ENCODE measurements around the gene STK4. TPM values are rescaled to one million over a fixed set of nuclear protein-coding genes. Genes with fewer than 3 reads are reported as not detected.

The STK4 gene
- total RNA-seq, 1 donor from 2014 or later: 25.8 TPM

DNA sequence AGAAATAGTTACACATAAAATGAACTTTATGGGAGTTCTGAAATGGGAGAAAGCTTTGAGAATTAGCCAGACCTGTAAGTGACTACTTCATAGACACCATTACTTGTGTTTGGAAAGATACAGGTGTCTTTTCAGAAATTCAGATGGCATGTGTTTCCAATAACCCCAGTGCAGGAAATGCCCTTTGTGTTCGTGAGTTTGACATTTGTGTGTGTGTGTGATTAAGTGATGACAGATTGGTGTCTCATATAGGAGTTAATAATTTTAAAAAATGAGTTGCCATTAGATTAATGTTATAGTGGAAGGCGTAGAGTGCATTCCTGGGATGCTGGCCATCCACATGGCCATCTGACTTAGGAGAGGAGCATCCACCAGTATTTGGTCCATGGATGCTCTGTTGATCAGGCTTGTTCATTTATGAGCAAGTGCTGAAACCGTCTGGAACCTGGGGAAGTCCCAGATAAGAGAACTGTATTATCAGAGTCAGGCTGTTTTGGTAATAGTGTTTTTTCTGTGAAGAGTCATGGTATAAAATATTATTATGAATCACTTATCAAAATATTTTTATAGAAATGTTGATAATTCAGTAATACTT, 3.1 kb downstream of the STK4 start:
- TF ChIP-seq POLR2AphosphoS5 (IDR thresholded peaks at IDR 0.05; ENCODE audit: insufficient read depth in 1 of 2, low read depth in 1 of 2): no peak
- TF ChIP-seq, protein P1, sequence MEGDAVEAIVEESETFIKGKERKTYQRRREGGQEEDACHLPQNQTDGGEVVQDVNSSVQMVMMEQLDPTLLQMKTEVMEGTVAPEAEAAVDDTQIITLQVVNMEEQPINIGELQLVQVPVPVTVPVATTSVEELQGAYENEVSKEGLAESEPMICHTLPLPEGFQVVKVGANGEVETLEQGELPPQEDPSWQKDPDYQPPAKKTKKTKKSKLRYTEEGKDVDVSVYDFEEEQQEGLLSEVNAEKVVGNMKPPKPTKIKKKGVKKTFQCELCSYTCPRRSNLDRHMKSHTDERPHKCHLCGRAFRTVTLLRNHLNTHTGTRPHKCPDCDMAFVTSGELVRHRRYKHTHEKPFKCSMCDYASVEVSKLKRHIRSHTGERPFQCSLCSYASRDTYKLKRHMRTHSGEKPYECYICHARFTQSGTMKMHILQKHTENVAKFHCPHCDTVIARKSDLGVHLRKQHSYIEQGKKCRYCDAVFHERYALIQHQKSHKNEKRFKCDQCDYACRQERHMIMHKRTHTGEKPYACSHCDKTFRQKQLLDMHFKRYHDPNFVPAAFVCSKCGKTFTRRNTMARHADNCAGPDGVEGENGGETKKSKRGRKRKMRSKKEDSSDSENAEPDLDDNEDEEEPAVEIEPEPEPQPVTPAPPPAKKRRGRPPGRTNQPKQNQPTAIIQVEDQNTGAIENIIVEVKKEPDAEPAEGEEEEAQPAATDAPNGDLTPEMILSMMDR (IDR thresholded peaks at IDR 0.05): no peak
- TF ChIP-seq POLR2A (IDR thresholded peaks at IDR 0.05): no peak
- H3K9me3 ChIP-seq: no peaks in the 10 kb centered on the region
- no peak for DNase-seq (ENCODE audit: extremely low spot score in 2 of 2)
- peaks cover 0 to 6% of the 10 kb centered on the region in 2 donors for H3K36me3 ChIP-seq
- intact Hi-C loops (cut with DNase I): no loop called here
- H3K4me1 ChIP-seq: peaks cover 48% of the 10 kb centered on the region
- H3K4me3 ChIP-seq: no peak overlapping the region
- H3K27ac ChIP-seq: peak overlapping the region; percentile 1
- no peaks in the 10 kb centered on the region for H3K27me3 ChIP-seq

DNA sequence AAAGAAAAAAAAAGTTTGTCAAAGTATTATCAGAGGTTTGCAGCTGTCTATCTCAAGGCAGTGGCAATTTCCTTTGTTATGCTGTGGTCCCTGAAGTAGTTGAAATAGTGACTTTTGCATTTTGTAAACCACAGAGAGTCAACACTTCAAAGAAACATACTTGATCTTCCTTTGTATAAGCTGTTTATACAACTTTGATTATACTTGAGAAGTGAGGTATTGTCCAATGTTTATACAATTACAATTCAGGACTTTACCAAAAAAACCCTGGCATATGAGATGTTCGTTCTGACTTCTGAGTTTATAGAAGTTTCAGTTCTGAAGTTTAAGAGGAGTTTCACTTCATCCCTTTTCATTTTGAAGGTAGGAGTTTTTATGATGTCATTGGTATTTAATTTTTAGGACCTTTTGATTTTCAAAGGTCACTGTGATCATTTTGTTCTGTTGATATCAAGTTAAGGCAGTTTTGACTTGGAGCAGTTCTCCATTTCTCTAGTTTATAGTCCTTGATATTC, 4.0 kb downstream of the STK4 start:
- Histone ChIP-seq H3K9me3 (no peaks in the 10 kb centered on the region), H3K27me3 (no peaks in the 10 kb centered on the region), H3K27ac (no peak overlapping the region), H3K4me3 (no peak overlapping the region), H3K36me3 (peaks cover 0 to 16% of the 10 kb centered on the region in 2 donors), H3K4me1 (peaks cover 47% of the 10 kb centered on the region)
- intact Hi-C loops (cut with DNase I): no loop called here
- no peak for DNase-seq (ENCODE audit: extremely low spot score in 2 of 2)
- no peak for TF ChIP-seq POLR2A (IDR thresholded peaks at IDR 0.05)
- no peak for TF ChIP-seq POLR2AphosphoS5 (IDR thresholded peaks at IDR 0.05; ENCODE audit: insufficient read depth in 1 of 2, low read depth in 1 of 2)
- TF ChIP-seq, protein P1 (IDR thresholded peaks at IDR 0.05): no peak

DNA sequence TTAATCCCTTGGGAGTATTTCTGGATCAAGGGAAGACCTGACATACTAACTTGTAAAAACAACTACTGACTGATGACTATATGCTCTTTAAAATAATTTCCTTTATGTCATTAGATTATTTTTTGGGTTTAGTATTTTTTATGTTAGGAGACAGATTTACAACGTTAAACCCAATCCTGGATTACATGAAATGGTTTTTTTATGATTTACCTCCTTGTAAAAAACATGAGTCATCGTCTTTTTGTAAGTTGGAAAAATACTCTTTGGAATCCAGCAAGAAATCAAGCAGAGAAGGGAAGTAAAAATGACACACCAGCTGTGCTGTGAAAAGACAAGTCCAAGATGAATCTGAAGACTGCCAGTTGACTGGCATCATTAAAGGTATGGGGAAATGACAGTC, 6.7 kb downstream of the STK4 start:
- intact Hi-C loops (cut with DNase I): no loop called here
- Histone ChIP-seq H3K36me3 (peaks cover 0 to 16% of the 10 kb centered on the region in 2 donors), H3K4me1 (peaks cover 26% of the 10 kb centered on the region), H3K4me3 (no peak overlapping the region), H3K27me3 (no peaks in the 10 kb centered on the region), H3K27ac (peak overlapping the region; percentile 11), H3K9me3 (no peaks in the 10 kb centered on the region)
- TF ChIP-seq POLR2AphosphoS5 (IDR thresholded peaks at IDR 0.05; ENCODE audit: insufficient read depth in 1 of 2, low read depth in 1 of 2): peak in 1 of 2 donors; percentile 84
- TF ChIP-seq, protein P1 (IDR thresholded peaks at IDR 0.05): no peak
- DNase-seq (ENCODE audit: extremely low spot score in 2 of 2): no peak

DNA sequence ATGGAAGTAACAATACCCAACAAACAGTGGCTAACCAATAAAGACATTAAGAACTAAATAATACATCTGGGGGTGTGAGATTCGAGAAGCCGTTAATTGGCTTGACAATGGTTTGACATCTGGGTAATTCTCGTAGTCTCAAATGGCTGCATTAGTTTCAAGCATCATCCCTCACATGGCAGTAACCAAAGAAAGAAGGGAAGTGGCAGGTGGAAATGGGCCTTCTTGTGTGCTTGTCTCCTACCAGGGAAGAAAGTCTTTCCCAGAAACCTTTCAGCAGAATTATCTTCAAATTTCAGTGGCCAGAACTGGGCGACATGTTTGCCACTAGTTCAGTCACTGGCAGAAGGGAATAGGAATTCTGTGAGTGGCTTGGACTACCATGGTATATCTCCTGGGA, 10.4 kb downstream of the STK4 start:
- peaks cover 0 to 28% of the 10 kb centered on the region in 2 donors for H3K36me3 ChIP-seq
- no peak for DNase-seq (ENCODE audit: extremely low spot score in 2 of 2)
- peaks cover 11% of the 10 kb centered on the region for H3K4me1 ChIP-seq
- no peaks in the 10 kb centered on the region for H3K27me3 ChIP-seq
- TF ChIP-seq POLR2AphosphoS5 (IDR thresholded peaks at IDR 0.05; ENCODE audit: insufficient read depth in 1 of 2, low read depth in 1 of 2) (no peak), POLR2A (IDR thresholded peaks at IDR 0.05) (no peak)
- TF ChIP-seq, protein P1 (IDR thresholded peaks at IDR 0.05): no peak
- no peak overlapping the region for H3K4me3 ChIP-seq
- H3K27ac ChIP-seq: no peak overlapping the region
- H3K9me3 ChIP-seq: no peaks in the 10 kb centered on the region
- intact Hi-C loops (cut with DNase I): no loop called here

DNA sequence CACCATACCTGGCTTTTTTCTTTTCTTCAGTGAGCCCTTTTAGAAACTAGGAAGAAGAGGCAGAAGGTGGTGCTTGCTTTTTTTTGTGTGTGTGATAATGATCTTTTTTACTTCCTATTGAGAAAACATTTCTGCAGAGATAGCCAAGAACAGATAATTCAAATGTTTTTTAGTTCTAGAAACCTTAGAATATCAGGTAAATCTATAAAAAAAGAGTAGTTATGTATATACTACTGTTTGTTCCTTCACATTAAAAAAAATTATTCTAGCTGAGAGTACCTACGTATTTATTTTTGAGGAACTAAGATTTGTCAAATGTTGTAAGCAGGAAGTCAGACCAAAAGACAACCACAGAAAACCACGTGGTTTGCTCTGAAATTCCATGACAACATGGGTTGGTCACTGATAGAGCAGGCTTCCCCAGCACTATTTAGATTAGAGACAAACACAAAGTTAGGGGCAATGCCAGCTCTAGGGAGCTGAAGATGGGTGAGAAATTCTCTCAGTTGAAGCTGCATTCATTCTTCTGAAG, 12.8 kb downstream of the STK4 start:
- Histone ChIP-seq H3K4me3 (no peak overlapping the region), H3K36me3 (peaks cover 0 to 29% of the 10 kb centered on the region in 2 donors), H3K4me1 (no peaks in the 10 kb centered on the region), H3K27me3 (no peaks in the 10 kb centered on the region), H3K27ac (peak overlapping the region; percentile 44), H3K9me3 (no peaks in the 10 kb centered on the region)
- TF ChIP-seq POLR2A (IDR thresholded peaks at IDR 0.05) (no peak), POLR2AphosphoS5 (IDR thresholded peaks at IDR 0.05; ENCODE audit: insufficient read depth in 1 of 2, low read depth in 1 of 2) (no peak)
- TF ChIP-seq, protein P1 (IDR thresholded peaks at IDR 0.05): no peak
- intact Hi-C loops (cut with DNase I): no loop called here
- DNase-seq (ENCODE audit: extremely low spot score in 2 of 2): no peak

All from vagina (tissue), 2 donors.